HepG2 (cell line): ENCODE data around the gene SPPL2B.

Experiments used
- BCL6 ChIP-seq: IDR thresholded peaks from 2 replicates; pipeline ENCODE4 v1.6.1; 2016; ENCODE audit warnings: missing genetic modification reagents, missing compliant biosample characterization
- HDAC1 ChIP-seq: sonication (generic); formaldehyde crosslinking; IDR thresholded peaks from 2 replicates; pipeline ENCODE4 v1.5.1; 2020; ENCODE audit warnings: mild to moderate bottlenecking, missing genetic modification reagents
- JUN ChIP-seq: sonication (generic); formaldehyde crosslinking; IDR thresholded peaks from 2 replicates; pipeline ENCODE4 v1.4.0; 2020; ENCODE audit warnings: mild to moderate bottlenecking, missing genetic modification reagents
- KDM1A ChIP-seq: IDR thresholded peaks from 2 replicates; pipeline ENCODE4 v1.6.1; 2016; ENCODE audit warnings: missing compliant biosample characterization
- NFE2L2 ChIP-seq: fragments of 150-350 bp; IDR thresholded peaks from 2 replicates; pipeline ENCODE4 v1.6.1; 2014; ENCODE audit warnings: low read length
- ZNF136 ChIP-seq: sonication (generic); formaldehyde crosslinking; IDR thresholded peaks from 2 replicates; pipeline ENCODE4 v1.8.1; 2022; ENCODE audit warnings: low read depth, mild to moderate bottlenecking, moderate library complexity, missing genetic modification reagents
- ZNF207 ChIP-seq: fragments of 450-650 bp; IDR thresholded peaks from 2 replicates; pipeline ENCODE4 v1.6.1; 2016; ENCODE audit warnings: antibody characterized with exemption, borderline replicate concordance
- ZNF34 ChIP-seq: sonication (generic); formaldehyde crosslinking; IDR thresholded peaks from 2 replicates; pipeline ENCODE4 v1.4.0; 2020; ENCODE audit warnings: mild to moderate bottlenecking, missing genetic modification reagents, borderline replicate concordance
- TF ChIP-seq, protein P1 (sequence below): sonication (generic); formaldehyde crosslinking; IDR thresholded peaks from 2 replicates; pipeline ENCODE4; 2020; ENCODE audit warnings: missing genetic modification reagents, mild to moderate bottlenecking, borderline replicate concordance

DNA sequence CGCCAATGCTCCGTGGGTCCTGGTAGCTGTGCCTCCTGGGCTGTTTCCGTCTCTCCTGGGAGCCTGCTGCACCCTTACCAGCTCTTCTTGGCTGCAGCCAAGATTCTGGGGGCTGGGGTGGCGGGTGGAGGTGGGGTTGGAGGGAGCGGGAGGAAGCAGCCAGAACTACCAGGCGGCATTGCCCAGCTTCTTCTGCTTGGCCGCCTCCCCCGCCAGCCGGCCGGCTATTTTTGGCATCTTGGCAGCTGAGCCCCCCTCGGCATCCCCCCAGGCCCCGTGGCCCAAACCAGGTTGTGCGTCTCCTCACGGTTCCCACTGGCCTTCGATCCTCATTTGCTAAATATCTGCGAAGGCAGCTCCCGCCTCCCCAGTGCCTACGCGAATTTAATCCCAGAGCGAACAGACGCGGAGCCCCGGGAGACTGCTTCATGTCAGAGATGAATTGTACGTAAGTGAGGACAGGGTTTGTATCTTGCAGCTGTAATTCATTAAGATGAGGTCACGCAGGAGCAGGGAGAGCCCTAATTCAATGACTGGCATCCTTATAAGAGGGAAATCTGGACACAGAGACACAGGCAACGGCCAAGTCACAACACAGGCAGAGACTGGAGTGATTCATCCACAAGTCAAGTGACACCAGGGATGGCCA lies 33.7 kb upstream of the SPPL2B start:
- no peak for TF ChIP-seq ZNF136 (CRISPR knock-in tag)
- TF ChIP-seq KDM1A: no peak
- no peak for TF ChIP-seq ZNF34 (CRISPR knock-in tag)
- no peak for TF ChIP-seq BCL6 (CRISPR knock-in tag)
- no peak for TF ChIP-seq NFE2L2
- TF ChIP-seq, protein P1, sequence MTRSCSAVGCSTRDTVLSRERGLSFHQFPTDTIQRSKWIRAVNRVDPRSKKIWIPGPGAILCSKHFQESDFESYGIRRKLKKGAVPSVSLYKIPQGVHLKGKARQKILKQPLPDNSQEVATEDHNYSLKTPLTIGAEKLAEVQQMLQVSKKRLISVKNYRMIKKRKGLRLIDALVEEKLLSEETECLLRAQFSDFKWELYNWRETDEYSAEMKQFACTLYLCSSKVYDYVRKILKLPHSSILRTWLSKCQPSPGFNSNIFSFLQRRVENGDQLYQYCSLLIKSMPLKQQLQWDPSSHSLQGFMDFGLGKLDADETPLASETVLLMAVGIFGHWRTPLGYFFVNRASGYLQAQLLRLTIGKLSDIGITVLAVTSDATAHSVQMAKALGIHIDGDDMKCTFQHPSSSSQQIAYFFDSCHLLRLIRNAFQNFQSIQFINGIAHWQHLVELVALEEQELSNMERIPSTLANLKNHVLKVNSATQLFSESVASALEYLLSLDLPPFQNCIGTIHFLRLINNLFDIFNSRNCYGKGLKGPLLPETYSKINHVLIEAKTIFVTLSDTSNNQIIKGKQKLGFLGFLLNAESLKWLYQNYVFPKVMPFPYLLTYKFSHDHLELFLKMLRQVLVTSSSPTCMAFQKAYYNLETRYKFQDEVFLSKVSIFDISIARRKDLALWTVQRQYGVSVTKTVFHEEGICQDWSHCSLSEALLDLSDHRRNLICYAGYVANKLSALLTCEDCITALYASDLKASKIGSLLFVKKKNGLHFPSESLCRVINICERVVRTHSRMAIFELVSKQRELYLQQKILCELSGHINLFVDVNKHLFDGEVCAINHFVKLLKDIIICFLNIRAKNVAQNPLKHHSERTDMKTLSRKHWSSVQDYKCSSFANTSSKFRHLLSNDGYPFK (CRISPR knock-in tag): no peak
- no peak for TF ChIP-seq JUN (CRISPR knock-in tag)
- no peak for TF ChIP-seq HDAC1 (CRISPR knock-in tag)
- no peak for TF ChIP-seq ZNF207
